Measurements from ENCODE around the gene RBM10. TPM values are rescaled to one million over a fixed set of nuclear protein-coding genes. Genes with fewer than 3 reads are reported as not detected.

RBM10 gene
- total and polyA plus RNA-seq, 9 of the 15 experiments (the other 6 are each of a cell fraction or from before 2014, with no cell fraction given), result 1.1 to 61.7 (median 31.5) TPM

DNA sequence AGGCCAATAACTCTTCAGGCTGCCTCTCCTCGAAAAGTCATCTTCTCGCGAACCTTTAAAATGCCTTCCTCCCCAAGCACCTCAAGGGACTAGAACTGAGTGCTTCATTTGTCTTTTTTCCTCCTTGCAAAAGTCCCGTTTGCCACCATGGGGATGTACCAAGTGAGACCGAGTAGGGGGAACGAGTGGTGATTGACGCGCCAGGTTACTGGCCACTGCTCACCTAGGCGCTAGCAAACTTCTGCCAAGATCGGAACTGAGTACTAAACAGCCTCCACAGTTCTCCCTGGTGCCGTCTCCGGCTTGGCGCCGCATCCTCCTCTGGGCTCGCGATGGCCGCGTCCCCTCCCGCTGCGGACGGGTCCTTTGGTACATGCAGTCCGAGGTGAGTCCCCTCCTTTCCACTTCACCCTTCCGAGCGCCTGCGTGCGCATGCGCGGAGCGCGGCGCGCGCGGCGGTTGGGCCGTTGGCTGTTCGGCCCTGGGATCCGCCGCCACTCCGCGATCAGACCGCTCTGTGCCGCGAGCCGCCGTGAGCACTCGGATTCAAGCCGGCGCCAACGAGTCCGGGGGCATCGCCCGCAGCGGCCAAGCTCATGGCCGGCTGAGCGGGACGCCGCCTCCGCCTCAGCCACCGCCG is 73.4 kb downstream of the RBM10 start, which contains the start of gene CDK16 (continued):
- TF ChIP-seq TAF1 (IDR thresholded peaks at IDR 0.05; ENCODE audit: control insufficient read depth, extremely low read depth, insufficient read depth, low read length, severe bottlenecking) (peak; percentile 86), MYNN (IDR thresholded peaks at IDR 0.05) (no peak), MYNN (CRISPR knock-in tag; IDR thresholded peaks at IDR 0.05) (no peak), KLF16 (IDR thresholded peaks at IDR 0.05) (no peak), MYC (IDR thresholded peaks at IDR 0.05; ENCODE audit: low read depth, low read length) (peak; percentile 30; the same call in 1 of the 2 replicates), MYC (CRISPR knock-in tag; IDR thresholded peaks at IDR 0.05; ENCODE audit: borderline replicate concordance, low read depth) (0 out of 2 replicates have a peak, but pooled peaks have one; percentile 69), TOE1 (IDR thresholded peaks at IDR 0.05; ENCODE audit: borderline replicate concordance) (peak; percentile 99), TOE1 (CRISPR knock-in tag; IDR thresholded peaks at IDR 0.05; ENCODE audit: borderline replicate concordance, low read depth) (no peak), TEAD1 (CRISPR knock-in tag; IDR thresholded peaks at IDR 0.05) (peak in 1 of 2 experiments; percentile 69; a peak in 1 of 4 replicates), MNT (conservative IDR thresholded peaks at IDR 0.05) (peak; percentile 44 to 78; a peak in 2 of 4 replicates), BCL6 (CRISPR knock-in tag; IDR thresholded peaks at IDR 0.05) (no peak), CHCHD3 (CRISPR knock-in tag; IDR thresholded peaks at IDR 0.05) (no peak), RBM15 (IDR thresholded peaks at IDR 0.05; ENCODE audit: insufficient read depth, low read length) (no peak), ZC3H8 (IDR thresholded peaks at IDR 0.05) (no peak), SUPT5H (IDR thresholded peaks at IDR 0.05) (peak; percentile 73), BHLHE40 (IDR thresholded peaks at IDR 0.05; ENCODE audit: low read length) (peak; percentile 89), SMAD4 (CRISPR knock-in tag; conservative IDR thresholded peaks at IDR 0.05) (0 out of 2 replicates have a peak, but pooled peaks have one; percentile 44), CUX1 (CRISPR knock-in tag; IDR thresholded peaks at IDR 0.05) (no peak), SRSF3 (IDR thresholded peaks at IDR 0.05; ENCODE audit: insufficient read depth, low read length) (no peak), CREM (IDR thresholded peaks at IDR 0.05; ENCODE audit: low read depth) (peak; percentile 45; the same call in 1 of the 2 replicates), NR2C1 (IDR thresholded peaks at IDR 0.05) (no peak), NR2C1 (tag; IDR thresholded peaks at IDR 0.05) (0 out of 2 replicates have a peak, but pooled peaks have one; percentile 32)
- TF ChIP-seq, protein P1, sequence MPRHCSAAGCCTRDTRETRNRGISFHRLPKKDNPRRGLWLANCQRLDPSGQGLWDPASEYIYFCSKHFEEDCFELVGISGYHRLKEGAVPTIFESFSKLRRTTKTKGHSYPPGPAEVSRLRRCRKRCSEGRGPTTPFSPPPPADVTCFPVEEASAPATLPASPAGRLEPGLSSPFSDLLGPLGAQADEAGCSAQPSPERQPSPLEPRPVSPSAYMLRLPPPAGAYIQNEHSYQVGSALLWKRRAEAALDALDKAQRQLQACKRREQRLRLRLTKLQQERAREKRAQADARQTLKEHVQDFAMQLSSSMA (CRISPR knock-in tag; IDR thresholded peaks at IDR 0.05), result no peak
